ENCODE results near the gene MTERF2.

MTERF2 gene

DNA sequence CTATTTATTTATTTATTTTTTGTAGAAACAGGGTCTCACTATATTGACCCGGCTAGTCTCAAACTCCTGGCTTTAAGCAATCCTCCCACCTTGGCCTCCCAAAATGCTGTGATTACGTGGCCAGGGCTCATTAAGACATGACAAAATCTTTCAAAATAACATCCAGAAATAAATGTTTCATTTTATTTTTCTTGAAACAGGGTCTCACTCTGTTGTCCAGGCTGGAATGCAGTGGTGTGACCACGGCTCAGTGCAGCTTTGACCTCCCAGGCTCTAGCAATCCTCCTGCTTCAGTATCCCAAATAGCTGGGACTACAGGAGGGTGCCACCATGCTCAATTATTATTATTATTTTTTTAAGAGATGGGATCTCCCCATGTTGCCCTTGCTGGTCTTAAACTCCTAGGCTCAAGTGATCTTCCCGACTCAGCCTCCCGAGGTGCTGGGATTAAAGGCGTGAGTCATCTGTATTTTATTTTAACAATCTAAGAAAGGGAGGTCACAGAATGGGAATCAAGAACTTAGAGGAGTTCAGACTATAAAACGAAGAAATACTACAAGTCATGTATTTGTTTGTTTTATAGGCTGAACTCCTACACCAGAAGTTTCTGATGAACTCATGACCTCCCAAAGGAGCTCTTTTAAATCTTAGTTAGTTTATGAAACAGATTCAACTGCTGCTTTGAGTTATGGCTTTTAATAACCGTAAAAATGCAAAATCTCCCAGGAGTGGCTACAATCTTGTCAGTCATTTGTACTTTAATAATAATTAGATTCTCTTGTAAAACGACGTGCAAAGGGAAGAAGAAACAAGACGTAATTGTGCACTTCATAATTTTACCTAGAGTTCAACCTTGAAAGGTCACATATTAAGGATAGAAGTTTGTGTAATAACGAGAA, 33.3 kb downstream of the MTERF2 start:
- Histone ChIP-seq H3K27ac (ENCODE audit: low read depth, low read length, severe bottlenecking) (no peak overlapping the region), H3K9me3 (ENCODE audit: control insufficient read depth, low read length) (peaks cover 7% of the 10 kb centered on the region), H3K36me3 (ENCODE audit: control insufficient read depth, insufficient read depth, low read length) (peaks cover under 1% of the 10 kb centered on the region), H3K4me3 (ENCODE audit: extremely low read depth, insufficient read depth, low read length, poor library complexity, severe bottlenecking) (no peak overlapping the region), H3K4me1 (ENCODE audit: control insufficient read depth, insufficient read depth, low read length, poor library complexity, severe bottlenecking) (no peaks in the 10 kb centered on the region)
- WGBS, 2 experiments (ENCODE audit: insufficient coverage in 2 of 2), result 98 to 100% methylated on average over 1 to 11 of the region's 12 CpGs

DNA sequence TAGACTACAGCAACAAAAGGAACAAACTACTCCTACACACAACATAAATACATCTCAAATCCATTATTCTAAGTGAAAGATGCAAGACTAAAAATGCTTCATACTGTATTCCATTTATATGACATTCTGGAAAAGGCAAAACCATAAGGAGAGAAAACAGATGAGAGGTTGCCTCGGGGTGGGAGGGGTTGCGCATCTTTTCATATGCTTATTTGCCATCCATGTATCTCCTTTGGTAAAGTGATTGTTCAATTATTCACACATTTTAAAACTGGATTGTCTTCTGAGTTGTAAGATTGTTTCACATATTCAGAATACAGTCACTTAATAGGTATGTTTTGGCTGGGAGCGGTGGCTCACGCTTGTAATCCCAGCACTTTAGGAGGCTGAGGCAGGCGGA, 36.4 kb downstream of the MTERF2 start:
- H3K36me3 ChIP-seq (ENCODE audit: control insufficient read depth, insufficient read depth, low read length), result no peaks in the 10 kb centered on the region
- H3K4me3 ChIP-seq (ENCODE audit: extremely low read depth, insufficient read depth, low read length, poor library complexity, severe bottlenecking), result no peak overlapping the region
- 80% methylated on average over 3 of the region's 5 CpGs; no CpG with 5 or more reads in 1 of the 2 experiments for WGBS, 2 experiments (ENCODE audit: insufficient coverage in 2 of 2)
- H3K27ac ChIP-seq (ENCODE audit: low read depth, low read length, severe bottlenecking), result no peak overlapping the region
- H3K9me3 ChIP-seq (ENCODE audit: control insufficient read depth, low read length), result peaks cover 11% of the 10 kb centered on the region
- no peaks in the 10 kb centered on the region for H3K4me1 ChIP-seq (ENCODE audit: control insufficient read depth, insufficient read depth, low read length, poor library complexity, severe bottlenecking)

- Histone ChIP-seq H3K4me1 (ENCODE audit: control insufficient read depth, insufficient read depth, low read length, poor library complexity, severe bottlenecking) (no peaks in the 10 kb centered on the region), H3K27ac (ENCODE audit: low read depth, low read length, severe bottlenecking) (no peak overlapping the region), H3K36me3 (ENCODE audit: control insufficient read depth, insufficient read depth, low read length) (no peaks in the 10 kb centered on the region), H3K9me3 (ENCODE audit: control insufficient read depth, low read length) (peaks cover 20% of the 10 kb centered on the region), H3K4me3 (ENCODE audit: extremely low read depth, insufficient read depth, low read length, poor library complexity, severe bottlenecking) (no peak overlapping the region)
Observed at GRCh38 chr12:106947461-106947860, 39.5 kb downstream of the MTERF2 start.

- H3K9me3 ChIP-seq (ENCODE audit: control insufficient read depth, low read length), result peaks cover 20% of the 10 kb centered on the region
- no peaks in the 10 kb centered on the region for H3K36me3 ChIP-seq (ENCODE audit: control insufficient read depth, insufficient read depth, low read length)
- no CpG with 5 or more reads among the region's 1 CpG for WGBS, 2 experiments (ENCODE audit: insufficient coverage in 2 of 2)
- no peak overlapping the region for H3K4me3 ChIP-seq (ENCODE audit: extremely low read depth, insufficient read depth, low read length, poor library complexity, severe bottlenecking)
- no peak overlapping the region for H3K27ac ChIP-seq (ENCODE audit: low read depth, low read length, severe bottlenecking)
- H3K4me1 ChIP-seq (ENCODE audit: control insufficient read depth, insufficient read depth, low read length, poor library complexity, severe bottlenecking), result no peaks in the 10 kb centered on the region
Observed at GRCh38 chr12:106945261-106945851, 41.6 kb downstream of the MTERF2 start.

DNA sequence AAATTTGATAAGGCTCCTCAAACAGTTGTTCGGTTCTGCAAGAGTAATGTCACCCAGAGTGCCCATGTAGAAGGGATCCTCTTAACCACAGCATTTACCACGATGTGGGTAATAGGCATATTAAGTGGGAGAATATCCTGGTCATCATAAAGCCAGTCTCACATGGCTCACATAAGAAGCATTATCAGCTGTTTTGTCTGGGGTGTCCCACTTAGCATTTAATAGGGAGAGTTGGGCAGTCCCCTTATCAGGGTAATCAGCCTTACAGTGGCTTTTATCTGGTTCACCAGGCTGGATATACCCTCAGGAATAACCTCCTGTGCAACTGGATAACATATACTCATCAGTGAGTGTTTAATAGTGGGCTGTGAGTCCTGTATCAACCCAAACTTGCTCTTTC, 44.2 kb downstream of the MTERF2 start:
- WGBS, 2 experiments (ENCODE audit: insufficient coverage in 2 of 2), result 71 to 100% methylated on average over 1 to 2 of the region's 2 CpGs
- Histone ChIP-seq H3K9me3 (ENCODE audit: control insufficient read depth, low read length) (peaks cover 8% of the 10 kb centered on the region), H3K4me3 (ENCODE audit: extremely low read depth, insufficient read depth, low read length, poor library complexity, severe bottlenecking) (no peak overlapping the region)

DNA sequence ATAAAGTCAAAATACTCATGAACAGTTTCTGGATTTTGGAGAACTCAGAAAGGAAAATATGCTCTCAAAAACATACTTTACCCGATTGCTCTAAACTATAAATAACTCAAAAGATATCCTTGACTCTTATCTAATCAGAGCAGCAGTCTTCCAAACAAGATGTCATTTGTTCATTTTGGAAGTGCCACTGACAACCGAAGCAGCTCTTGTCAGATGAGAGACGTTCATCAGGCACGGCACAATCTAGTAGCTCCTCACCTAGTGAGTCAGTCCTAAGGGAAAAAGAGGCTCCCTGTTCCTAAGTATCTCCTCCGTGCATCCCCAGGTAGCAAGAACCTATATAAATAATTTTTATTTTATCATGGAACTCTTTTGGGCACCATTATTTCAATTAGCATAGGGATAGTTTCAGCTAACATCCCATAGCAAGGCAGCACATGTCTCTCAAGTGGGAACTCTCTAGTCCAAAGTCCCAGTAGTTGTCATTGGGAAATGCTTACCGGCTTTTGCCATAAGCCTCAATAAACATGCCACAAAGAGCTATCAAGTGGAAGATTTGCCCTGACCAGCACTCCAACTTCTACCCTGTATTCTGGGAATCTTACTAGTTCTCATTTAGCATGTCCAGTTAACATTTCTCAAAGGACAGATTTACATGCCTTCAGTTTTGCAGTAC, 45.3 kb downstream of the MTERF2 start:
- Histone ChIP-seq H3K9me3 (ENCODE audit: control insufficient read depth, low read length) (peaks cover 8% of the 10 kb centered on the region), H3K36me3 (ENCODE audit: control insufficient read depth, insufficient read depth, low read length) (no peaks in the 10 kb centered on the region), H3K4me1 (ENCODE audit: control insufficient read depth, insufficient read depth, low read length, poor library complexity, severe bottlenecking) (no peaks in the 10 kb centered on the region), H3K4me3 (ENCODE audit: extremely low read depth, insufficient read depth, low read length, poor library complexity, severe bottlenecking) (no peak overlapping the region), H3K27ac (ENCODE audit: low read depth, low read length, severe bottlenecking) (no peak overlapping the region)
- WGBS, 2 experiments (ENCODE audit: insufficient coverage in 2 of 2), result 90 to 92% methylated on average over 3 to 4 of the region's 6 CpGs

More for the DNA sequence above, 44.2 kb downstream of the MTERF2 start:
- no peak overlapping the region for H3K27ac ChIP-seq (ENCODE audit: low read depth, low read length, severe bottlenecking)
- no peaks in the 10 kb centered on the region for H3K4me1 ChIP-seq (ENCODE audit: control insufficient read depth, insufficient read depth, low read length, poor library complexity, severe bottlenecking)
- H3K36me3 ChIP-seq (ENCODE audit: control insufficient read depth, insufficient read depth, low read length), result no peaks in the 10 kb centered on the region

GRCh38 chr12:106934277-106934676, 52.7 kb downstream of the MTERF2 start:
- no peak overlapping the region for H3K27ac ChIP-seq (ENCODE audit: low read depth, low read length, severe bottlenecking)
- no peak overlapping the region for H3K4me3 ChIP-seq (ENCODE audit: extremely low read depth, insufficient read depth, low read length, poor library complexity, severe bottlenecking)
- WGBS, 2 experiments (ENCODE audit: insufficient coverage in 2 of 2), result 88 to 100% methylated on average over 2 of the region's 3 CpGs
- no peaks in the 10 kb centered on the region for H3K36me3 ChIP-seq (ENCODE audit: control insufficient read depth, insufficient read depth, low read length)
- no peaks in the 10 kb centered on the region for H3K9me3 ChIP-seq (ENCODE audit: control insufficient read depth, low read length)
- H3K4me1 ChIP-seq (ENCODE audit: control insufficient read depth, insufficient read depth, low read length, poor library complexity, severe bottlenecking), result no peaks in the 10 kb centered on the region
